IMR-90 (cell line): ENCODE data around the gene DAB1. TPM values are rescaled to one million over a fixed set of nuclear protein-coding genes. Genes with fewer than 3 reads are reported as not detected.

Source experiments
- ATAC-seq: fragments of 200-7000 bp; cut with Tn5 transposase; 2 replicates; pipeline ENCODE4 v1.9.1; 2020; ENCODE audit warnings: low read depth, mild to moderate bottlenecking, moderate library complexity
- BruUV-seq: library from RNA; stranded (reverse); fragments of 400-500 nt; replicated peaks from 2 replicates; lab custom pipeline; 2021; lab: Mats Ljungman, UMichigan
- CTCF ChIA-PET: fragments of 300-600 bp; formaldehyde crosslinking; extraction: SDS; loops from one replicate; lab custom pipeline; 2021; ENCODE audit warnings: antibody characterized with exemption; lab: Yijun Ruan, JAX
- POLR2A ChIA-PET: fragments of 300-600 bp; sonication (Branson Sonifier 250); formaldehyde crosslinking; loops from one replicate; lab custom pipeline; 2022; ENCODE audit warnings: antibody characterized with exemption; ENCODE audit not compliant: unreplicated experiment; lab: Charles Lee
- DNase-seq: peaks from one replicate; pipeline ENCODE4 v3.0.0; 2013
- H2AFZ ChIP-seq: replicated peaks from 2 replicates; pipeline ENCODE3; 2013; ENCODE audit warnings: low read length, mild to moderate bottlenecking; ENCODE audit not compliant: poor library complexity
- H2AK5ac ChIP-seq: 2 replicates; pipeline ENCODE4 v1.6.1; 2013; ENCODE audit warnings: low read depth, low read length, inconsistent platforms
- H2AK9ac ChIP-seq: replicated peaks from 2 replicates; pipeline ENCODE3; 2013; ENCODE audit warnings: mild to moderate bottlenecking, low read depth, low read length, moderate library complexity; ENCODE audit not compliant: poor library complexity
- H2BK120ac ChIP-seq: 2 replicates; pipeline ENCODE4 v1.6.1; 2013; ENCODE audit warnings: low read depth, low read length, inconsistent platforms
- H2BK15ac ChIP-seq: 3 replicates; pipeline ENCODE4 v1.6.1; 2013; ENCODE audit warnings: low read depth, low read length, inconsistent platforms
- H2BK20ac ChIP-seq: 2 replicates; pipeline ENCODE4 v1.6.1; 2013; ENCODE audit warnings: low read depth, mild to moderate bottlenecking, inconsistent platforms, low read length, moderate library complexity
- H2BK5ac ChIP-seq: 2 replicates; pipeline ENCODE4 v1.6.1; 2013; ENCODE audit warnings: mild to moderate bottlenecking, low read depth, low read length, inconsistent platforms; ENCODE audit not compliant: poor library complexity, severe bottlenecking
- H3K14ac ChIP-seq: replicated peaks from 2 replicates; pipeline ENCODE4 v1.6.1; 2013; ENCODE audit warnings: low read depth, low read length, inconsistent platforms
- H3K18ac ChIP-seq: 2 replicates; pipeline ENCODE4 v1.6.1; 2013; ENCODE audit warnings: low read depth, low read length, control low read depth
- H3K23ac ChIP-seq: 2 replicates; pipeline ENCODE4 v1.6.1; 2013; ENCODE audit warnings: low read depth, low read length, inconsistent platforms
- H3K27ac ChIP-seq: 2 replicates; pipeline ENCODE4 v1.5.1; 2013; ENCODE audit warnings: mild to moderate bottlenecking, control low read depth, low read length; ENCODE audit not compliant: insufficient read depth
- H3K27me3 ChIP-seq: 2 replicates; pipeline ENCODE4 v1.6.1; 2013; ENCODE audit warnings: low read length; ENCODE audit not compliant: control insufficient read depth, insufficient read depth
- H3K36me3 ChIP-seq: 2 replicates; pipeline ENCODE4 v1.6.1; 2013; ENCODE audit warnings: low read length, mixed read lengths; ENCODE audit not compliant: control insufficient read depth, insufficient read depth
- H3K4ac ChIP-seq: 2 replicates; pipeline ENCODE4 v1.6.1; 2013; ENCODE audit warnings: low read depth, low read length, inconsistent platforms
- H3K4me1 ChIP-seq: 2 replicates; pipeline ENCODE4 v1.6.1; 2013; ENCODE audit warnings: low read length, mixed read lengths; ENCODE audit not compliant: control insufficient read depth, insufficient read depth
- H3K4me2 ChIP-seq: 2 replicates; pipeline ENCODE4 v1.6.1; 2013; ENCODE audit warnings: low read depth, mild to moderate bottlenecking, control low read depth, low read length, moderate library complexity
- H3K4me3 ChIP-seq: 2 replicates; pipeline ENCODE4 v1.5.1; 2013; ENCODE audit warnings: low read depth, mild to moderate bottlenecking, control low read depth, low read length, moderate library complexity; ENCODE audit not compliant: insufficient read depth
- H3K56ac ChIP-seq: 2 replicates; pipeline ENCODE4 v1.6.1; 2013; ENCODE audit warnings: low read length, inconsistent platforms; ENCODE audit not compliant: insufficient read depth; ENCODE audit errors: extremely low read depth
- H3K79me1 ChIP-seq, 2 experiments: 2 replicates each; pipeline ENCODE4 v1.6.1; 2013; ENCODE audit warnings: low read length in 2 of 2, inconsistent platforms in 1 of 2, low read depth in 1 of 2
- H3K9ac ChIP-seq: 2 replicates; pipeline ENCODE4 v1.6.1; 2013; ENCODE audit warnings: low read depth, low read length, control low read depth
- H3K9me1 ChIP-seq: 2 replicates; pipeline ENCODE4 v1.6.1; 2013; ENCODE audit warnings: low read length, inconsistent platforms; ENCODE audit not compliant: insufficient read depth
- H3K9me3 ChIP-seq: 2 replicates; pipeline ENCODE4 v1.6.1; 2013; ENCODE audit warnings: low read length; ENCODE audit not compliant: control insufficient read depth, insufficient read depth
- H4K20me1 ChIP-seq: 2 replicates; pipeline ENCODE4 v1.6.1; 2013; ENCODE audit warnings: low read length, inconsistent platforms; ENCODE audit not compliant: insufficient read depth
- H4K5ac ChIP-seq: 2 replicates; pipeline ENCODE4 v1.6.1; 2013; ENCODE audit warnings: mild to moderate bottlenecking, low read depth, low read length, control low read depth
- H4K8ac ChIP-seq, 2 experiments: 2 replicates each; pipeline ENCODE4 v1.6.1; 2013; ENCODE audit warnings: low read depth in 2 of 2, low read length in 2 of 2, control low read depth in 1 of 2, inconsistent platforms in 1 of 2
- H4K91ac ChIP-seq: 2 replicates; pipeline ENCODE4 v1.6.1; 2013; ENCODE audit warnings: low read depth, low read length, inconsistent platforms; ENCODE audit not compliant: insufficient read depth
- MAFK ChIP-seq: IDR thresholded peaks from 2 replicates; pipeline ENCODE4 v1.6.1; 2012; ENCODE audit warnings: low read depth, low read length, improper control_type of control experiment
- MXI1 ChIP-seq: IDR thresholded peaks from 2 replicates; pipeline ENCODE4 v1.6.1; 2012; ENCODE audit warnings: low read depth, mild to moderate bottlenecking, low read length, moderate library complexity, borderline replicate concordance
- RAD21 ChIP-seq: IDR thresholded peaks from 2 replicates; pipeline ENCODE4 v1.6.1; 2012; ENCODE audit warnings: low read length, improper control_type of control experiment
- SMC3 ChIP-seq: fragments of 150-350 bp; IDR thresholded peaks from 2 replicates; pipeline ENCODE4 v1.6.1; 2016; ENCODE audit warnings: low read depth, mild to moderate bottlenecking, antibody characterized with exemption, low read length, moderate library complexity
- WGBS, 2 experiments: methylation state at CpG; one replicate each; pipeline versions ENCODE4 v1.1.5 to v1.1.7; 2013; ENCODE audit warnings: missing lambda C conversion rate in 2 of 2; ENCODE audit not compliant: insufficient read length in 1 of 2; ENCODE audit errors: extremely low coverage in 2 of 2; 5-methylcytosine and 5-hydroxymethylcytosine counted together
- dilution Hi-C: fragments of 300-500 bp; cut with HindIII; formaldehyde crosslinking; loops from one replicate; pipeline ENCODE4 v1.14.3; 2018; ENCODE audit warnings: low sequenced_read_pairs; ENCODE audit not compliant: unreplicated experiment
- in situ Hi-C: fragments of 300-500 bp; cut with MboI; formaldehyde crosslinking; loops from 3 replicates; pipeline ENCODE4 v1.14.3; 2019; ENCODE audit warnings: low sequenced_read_pairs, inconsistent platforms, mixed read lengths
- intact Hi-C: fragments of 100-400 bp; cut with micrococcal nuclease; formaldehyde crosslinking; loops from 2 replicates; pipeline ENCODE4 v1.10.0; 2022
- polyA plus RNA-seq, 3 experiments: library from polyadenylated mRNA; depleted of rRNA; stranded (reverse); fragments of >200 nt; gene quantifications; 2 replicates each; pipeline ENCODE4 v1.2.3, GENCODE V29; 2012; ENCODE audit warnings: low replicate concordance in 1 of 3
- total RNA-seq: library from RNA; depleted of rRNA; stranded (reverse); fragments of >200 nt; gene quantifications from 2 replicates; pipeline ENCODE4 v1.2.3, GENCODE V29; 2012
- TF ChIP-seq, protein P1 (sequence below): conservative IDR thresholded peaks from 2 replicates; pipeline ENCODE4 v1.5.1; 2012; ENCODE audit warnings: mild to moderate bottlenecking, low read depth, low read length, improper control_type of control experiment

The DAB1 gene
- total and polyA plus RNA-seq, 2 of the 4 experiments (the other 2 are of a cell fraction): 0.18 to 0.41 TPM

DNA sequence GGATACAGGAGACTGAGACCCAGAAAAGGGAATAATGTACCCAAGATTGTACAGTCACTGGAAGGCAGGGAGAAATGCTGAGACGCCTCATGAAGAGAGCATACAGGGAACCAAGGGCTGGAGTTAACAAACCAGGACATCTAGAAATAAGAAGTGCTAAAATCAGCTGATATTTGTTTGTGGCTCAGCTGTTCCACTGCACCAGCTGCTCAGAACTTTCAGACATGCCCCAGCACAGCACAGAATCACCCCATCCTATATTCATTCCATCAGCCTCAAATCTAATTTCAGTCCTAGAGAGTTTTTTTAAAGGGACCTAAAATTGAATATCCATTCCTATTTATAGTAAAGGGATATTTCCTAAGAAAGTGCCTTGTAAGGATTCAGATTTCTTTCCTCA is 60.2 kb downstream of the DAB1 start:
- H3K56ac ChIP-seq: no peak overlapping the region
- H3K27ac ChIP-seq: no peak overlapping the region
- no peak overlapping the region for H4K8ac ChIP-seq
- no peak overlapping the region for H4K5ac ChIP-seq
- H3K4ac ChIP-seq: no peak overlapping the region
- H2BK5ac ChIP-seq: no peak overlapping the region
- POLR2A ChIA-PET: no interaction called here
- TF ChIP-seq MXI1: no peak
- TF ChIP-seq RAD21: no peak
- TF ChIP-seq SMC3: no peak
- TF ChIP-seq, protein P1, sequence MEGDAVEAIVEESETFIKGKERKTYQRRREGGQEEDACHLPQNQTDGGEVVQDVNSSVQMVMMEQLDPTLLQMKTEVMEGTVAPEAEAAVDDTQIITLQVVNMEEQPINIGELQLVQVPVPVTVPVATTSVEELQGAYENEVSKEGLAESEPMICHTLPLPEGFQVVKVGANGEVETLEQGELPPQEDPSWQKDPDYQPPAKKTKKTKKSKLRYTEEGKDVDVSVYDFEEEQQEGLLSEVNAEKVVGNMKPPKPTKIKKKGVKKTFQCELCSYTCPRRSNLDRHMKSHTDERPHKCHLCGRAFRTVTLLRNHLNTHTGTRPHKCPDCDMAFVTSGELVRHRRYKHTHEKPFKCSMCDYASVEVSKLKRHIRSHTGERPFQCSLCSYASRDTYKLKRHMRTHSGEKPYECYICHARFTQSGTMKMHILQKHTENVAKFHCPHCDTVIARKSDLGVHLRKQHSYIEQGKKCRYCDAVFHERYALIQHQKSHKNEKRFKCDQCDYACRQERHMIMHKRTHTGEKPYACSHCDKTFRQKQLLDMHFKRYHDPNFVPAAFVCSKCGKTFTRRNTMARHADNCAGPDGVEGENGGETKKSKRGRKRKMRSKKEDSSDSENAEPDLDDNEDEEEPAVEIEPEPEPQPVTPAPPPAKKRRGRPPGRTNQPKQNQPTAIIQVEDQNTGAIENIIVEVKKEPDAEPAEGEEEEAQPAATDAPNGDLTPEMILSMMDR: no peak
- no peak for TF ChIP-seq MAFK
- WGBS, 2 experiments: no CpG with 5 or more reads among the region's 1 CpG
- H3K23ac ChIP-seq: no peak overlapping the region
- H2BK15ac ChIP-seq: no peak overlapping the region
- no peaks in the 10 kb centered on the region for H4K20me1 ChIP-seq
- no peak overlapping the region for H3K18ac ChIP-seq
- no peaks in the 10 kb centered on the region for H3K27me3 ChIP-seq
- H3K36me3 ChIP-seq: no peaks in the 10 kb centered on the region
- intact Hi-C loops: loop anchor here (2.0 kb wide), 1 partner anchor 31 kb away; no protein-coding TSS in a partner anchor
- H4K91ac ChIP-seq: no peak overlapping the region
- no peak overlapping the region for H2BK20ac ChIP-seq
- CTCF ChIA-PET: no interaction called here
- dilution Hi-C loops: no loop called here
- H2AK9ac ChIP-seq: no peak overlapping the region
- no peak overlapping the region for H3K14ac ChIP-seq
- ATAC-seq (no peak), DNase-seq (no peak)
- H3K9ac ChIP-seq: no peak overlapping the region
- no peaks in the 10 kb centered on the region for H3K9me1 ChIP-seq
- H3K4me3 ChIP-seq: no peak overlapping the region
- no peak overlapping the region for H2AFZ ChIP-seq
- in situ Hi-C loops: no loop called here
- H3K9me3 ChIP-seq: no peaks in the 10 kb centered on the region
- H3K4me2 ChIP-seq: no peak overlapping the region
- no TSS peak for BruUV-seq
- no peak overlapping the region for H2BK120ac ChIP-seq
- no peaks in the 10 kb centered on the region; the same call in 1 of the 2 replicates for H3K4me1 ChIP-seq
- no peaks in the 10 kb centered on the region for H3K79me1 ChIP-seq
- H2AK5ac ChIP-seq: no peak overlapping the region
